Stimulated activated CD4-positive, alpha-beta T cell treated with anti-CD3 and anti-CD28 coated beads, TNF-alpha, amount 100 ng/mL, for 4 hours (primary cell): Measurements from ENCODE around the gene TTF1.

Experiments used
- DNase-seq, 3 experiments: peaks; one replicate each; pipeline ENCODE4 v3.0.0-alpha.2; 2020; ENCODE audit warnings: low read depth in 3 of 3

TTF1 gene

DNA sequence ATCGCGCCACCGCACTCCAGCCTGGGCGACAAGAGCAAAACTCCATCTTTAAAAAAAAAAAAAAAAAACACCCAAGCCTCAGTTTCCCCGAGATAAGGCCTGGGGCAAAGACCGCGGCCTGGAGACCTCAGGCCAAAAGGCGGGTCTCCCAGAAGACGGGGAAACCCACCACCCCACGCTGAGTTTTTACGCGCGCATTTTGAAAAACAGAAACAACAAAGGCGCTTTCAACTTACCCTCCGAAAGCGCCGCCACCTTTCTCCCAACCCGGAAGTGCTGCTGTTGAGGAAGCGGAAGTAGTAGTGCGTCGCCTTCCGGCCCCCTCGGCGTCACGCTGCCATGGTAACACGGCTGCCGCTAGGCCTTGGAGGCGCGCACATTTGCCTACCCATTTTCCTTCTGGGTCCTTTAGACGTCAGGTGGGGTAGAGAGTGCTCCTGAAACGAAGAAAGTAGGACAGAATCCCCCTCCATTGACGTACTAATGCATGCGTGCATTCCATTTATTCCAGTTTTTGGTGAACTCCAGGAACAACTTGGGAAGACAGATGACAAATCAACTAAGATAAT, at the start of gene TTF1:
TTF1 (minus strand) TSS at position 287 of the 569 bp plus-strand sequence. CDS start 4,019 bp downstream, outside the sequence.
- peak; percentile 79 to 88 (median 88) for DNase-seq

- DNase-seq = no peak
Observed at GRCh38 chr9:132456241-132456640, 49.6 kb upstream of the TTF1 start.

DNA sequence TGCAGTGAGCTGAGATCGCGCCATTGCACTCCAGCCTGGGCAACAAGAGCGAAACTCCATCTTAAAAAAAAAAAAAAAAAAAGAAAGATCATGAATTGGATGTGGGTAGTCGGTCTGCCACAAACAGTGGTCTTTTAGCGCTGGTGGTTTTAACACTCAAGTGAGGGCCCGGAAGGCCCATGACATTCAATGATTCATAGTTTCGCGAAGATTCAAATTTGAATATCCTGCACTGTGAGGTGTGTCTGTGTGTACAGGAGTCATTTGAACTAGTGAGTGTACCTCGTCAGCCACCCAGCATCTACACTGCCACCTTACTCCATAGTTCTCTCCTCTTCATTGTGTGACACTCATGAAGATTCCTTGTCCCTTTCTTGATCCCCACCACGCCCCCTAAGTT, 44.6 kb upstream of the TTF1 start:
- no peak for DNase-seq

- DNase-seq = no peak
Observed at GRCh38 chr9:132447902-132448301, 41.3 kb upstream of the TTF1 start.

GRCh38 chr9:132447346-132447745, 40.7 kb upstream of the TTF1 start:
- no peak for DNase-seq

GRCh38 chr9:132446887-132447286, 40.2 kb upstream of the TTF1 start:
- DNase-seq = no peak

- DNase-seq = no peak
Observed at GRCh38 chr9:132443951-132444607, 37.4 kb upstream of the TTF1 start.

DNA sequence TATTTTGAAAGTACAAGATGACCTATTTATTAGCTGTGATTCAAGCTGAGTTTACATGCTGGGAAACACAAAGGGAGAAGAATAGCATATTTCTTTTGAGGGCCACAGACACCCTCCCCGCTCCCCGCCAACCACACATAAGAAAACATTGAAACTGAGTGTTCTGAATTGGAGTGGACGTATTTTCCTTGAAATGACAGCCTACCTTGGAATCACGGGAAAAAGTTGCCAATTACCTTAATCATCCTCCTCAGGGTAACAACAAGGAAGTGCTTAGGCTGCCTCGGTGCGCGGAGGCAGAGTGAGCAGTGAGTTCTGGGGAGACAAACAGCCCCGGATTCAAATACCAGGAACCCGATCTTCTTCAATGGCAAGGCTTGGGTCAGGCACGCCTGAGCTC, 34.8 kb upstream of the TTF1 start:
- DNase-seq = no peak

GRCh38 chr9:132440735-132441134, 34.1 kb upstream of the TTF1 start:
- no peak for DNase-seq

DNA sequence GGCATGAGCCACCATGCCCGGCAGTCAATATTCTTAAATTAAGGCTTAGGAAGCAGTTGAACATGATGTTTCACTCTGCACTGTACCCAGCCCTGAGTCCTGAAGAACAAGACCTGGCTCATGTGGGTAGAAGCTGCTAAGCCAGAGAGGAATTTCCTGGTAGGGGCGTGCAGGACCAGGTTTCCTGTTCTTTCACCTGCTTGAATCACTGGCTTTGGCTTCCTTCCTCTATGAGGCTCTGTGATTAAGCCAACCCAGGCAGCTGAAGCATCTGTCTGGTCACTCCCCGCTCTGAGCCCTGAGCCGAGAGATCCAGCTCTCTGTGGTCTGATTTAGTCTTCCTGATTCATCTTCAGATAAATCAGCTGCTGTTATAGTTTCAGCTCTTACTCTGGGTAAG, 32.5 kb upstream of the TTF1 start:
- no peak for DNase-seq

DNA sequence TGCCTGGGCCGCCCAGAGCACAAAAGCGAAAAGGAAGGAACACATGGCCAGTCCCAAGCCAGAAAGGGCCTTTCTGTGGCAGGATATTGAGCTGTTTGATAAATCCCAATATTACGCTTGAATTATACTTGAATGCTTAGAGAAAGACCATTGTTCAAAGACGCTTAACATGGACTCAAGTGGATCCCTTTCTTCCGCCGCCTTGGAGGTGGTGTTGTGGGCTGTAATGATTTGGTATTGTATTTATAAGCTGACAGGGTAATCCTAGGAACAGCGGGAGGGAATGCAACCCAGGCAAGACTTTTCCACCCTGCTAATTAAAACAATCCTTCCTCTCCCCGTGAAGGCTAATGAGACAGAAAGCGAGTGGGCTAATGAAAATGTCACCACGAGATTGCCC, 28.2 kb upstream of the TTF1 start:
- DNase-seq = no peak

- no peak for DNase-seq
Observed at GRCh38 chr9:132430998-132431397, 24.4 kb upstream of the TTF1 start.

DNA sequence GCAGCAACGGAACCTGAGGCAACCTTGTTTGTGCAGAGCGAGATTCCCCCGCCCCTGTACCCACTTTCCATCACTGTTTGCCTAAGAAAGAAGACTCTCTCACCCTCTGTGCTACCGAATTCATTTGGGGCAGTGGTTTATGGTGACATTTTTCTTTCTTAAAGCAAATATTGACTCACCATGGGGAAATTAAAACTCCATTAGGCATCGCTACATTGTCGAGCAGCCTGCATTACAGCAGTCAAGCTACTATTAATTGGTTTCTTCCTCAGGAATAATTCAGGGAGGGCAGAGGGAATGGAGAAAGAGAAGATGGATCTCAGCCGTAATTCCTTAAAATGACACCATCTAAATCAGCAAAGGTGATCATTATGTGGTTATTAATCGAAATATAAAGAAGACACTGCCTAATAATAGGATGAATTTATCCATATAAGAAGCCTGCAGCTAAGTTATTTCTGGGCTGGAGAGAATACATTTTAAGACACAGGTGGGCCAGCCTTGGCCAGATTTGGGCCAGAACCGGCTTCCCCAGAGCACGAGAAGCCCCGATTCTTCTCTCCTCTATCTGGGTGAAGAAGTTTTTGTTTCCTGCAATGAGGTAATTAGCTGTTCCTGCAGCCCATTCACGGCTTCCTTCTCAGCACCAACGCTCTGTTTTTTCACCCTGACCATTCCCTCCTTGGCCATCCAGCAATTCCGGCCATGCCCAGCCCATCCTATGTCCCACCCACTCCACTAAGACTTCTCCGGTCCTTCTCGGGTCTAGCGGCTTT, 20.2 kb upstream of the TTF1 start:
- DNase-seq = no peak

GRCh38 chr9:132425675-132426062, 19.0 kb upstream of the TTF1 start:
- no peak for DNase-seq

GRCh38 chr9:132424857-132425674, 18.4 kb upstream of the TTF1 start:
- DNase-seq = no peak

DNA sequence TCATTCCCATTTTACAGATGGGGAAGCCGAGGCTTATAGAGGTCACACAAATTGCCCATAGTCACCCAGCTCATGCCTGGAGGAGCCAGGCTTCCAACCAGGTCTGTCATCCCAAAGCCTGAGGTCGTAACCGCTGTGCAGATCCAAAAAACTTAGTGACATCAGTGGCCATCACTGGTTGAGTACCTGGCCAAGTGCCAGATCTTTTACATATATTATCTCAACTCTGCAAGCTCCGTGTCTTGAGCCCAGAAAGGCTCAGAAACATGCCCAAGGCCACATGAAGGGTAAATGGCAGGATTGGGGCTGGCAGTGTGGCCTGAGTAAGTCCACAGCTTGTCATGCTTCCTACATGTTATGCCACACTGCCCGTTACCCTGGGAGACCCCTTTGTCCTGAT, 16.9 kb upstream of the TTF1 start:
- DNase-seq = no peak

DNA sequence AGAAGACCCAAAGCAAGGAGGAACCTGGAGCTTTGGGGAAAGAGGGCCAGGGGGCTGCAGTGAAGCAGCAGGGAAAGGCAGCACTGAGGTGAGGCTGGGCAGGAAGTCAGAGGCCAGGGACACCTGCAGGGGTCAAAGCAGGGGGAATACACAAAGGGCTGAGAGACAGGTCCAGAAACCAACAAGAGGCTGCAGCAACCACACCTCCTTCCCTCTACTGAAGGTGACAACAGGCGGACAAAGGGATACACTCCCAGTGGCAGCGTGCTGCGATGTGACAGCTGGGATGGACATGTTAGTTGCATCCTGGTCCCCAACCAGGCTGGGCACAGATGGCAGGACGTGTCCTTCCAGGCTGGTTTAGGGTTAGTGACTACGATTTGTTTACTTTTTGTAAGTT, 15.9 kb upstream of the TTF1 start:
- no peak for DNase-seq

- DNase-seq = no peak
Observed at GRCh38 chr9:132418726-132419363, 12.2 kb upstream of the TTF1 start.

DNA sequence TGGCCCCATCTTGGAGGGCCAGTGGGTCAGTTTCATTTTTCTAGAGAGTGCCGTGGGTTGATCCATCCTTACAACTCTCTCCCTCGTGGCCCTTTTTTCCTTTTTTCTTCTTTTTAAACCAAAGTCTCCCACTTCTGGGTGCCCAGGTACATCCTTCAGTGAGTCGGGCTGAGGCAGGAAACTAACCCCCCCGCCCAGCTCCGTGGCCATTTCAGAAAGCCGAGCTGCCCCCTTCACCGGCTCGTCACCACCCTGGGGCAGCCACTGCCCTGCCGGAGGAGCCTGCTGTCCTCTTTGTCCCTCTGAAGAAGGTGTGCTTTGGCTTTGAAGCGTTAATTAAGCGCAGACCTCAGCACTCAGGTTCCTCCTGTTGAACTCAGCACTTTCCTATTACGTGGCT, 8.5 kb upstream of the TTF1 start:
- no peak for DNase-seq

GRCh38 chr9:132414731-132415130, 8.1 kb upstream of the TTF1 start:
- no peak for DNase-seq

DNA sequence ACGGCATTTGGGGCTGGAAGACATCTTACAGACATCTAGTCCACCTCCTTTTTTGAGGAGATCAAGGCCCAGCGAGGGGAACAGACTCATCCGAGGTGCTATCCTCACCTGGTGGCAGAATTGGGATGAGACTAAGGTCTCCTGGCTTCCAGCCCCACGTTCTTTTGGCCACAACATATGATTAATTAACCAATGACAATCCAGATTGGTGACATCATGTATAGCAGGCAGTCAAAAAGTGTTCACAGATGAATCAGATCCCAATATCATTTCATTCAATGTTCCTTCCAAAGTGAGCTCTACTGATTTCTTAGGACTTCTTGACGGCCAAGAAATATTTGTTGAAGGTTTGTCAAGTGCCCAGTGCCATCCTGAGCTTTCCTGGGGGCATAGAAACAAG, 7.3 kb upstream of the TTF1 start:
- DNase-seq = no peak

- no peak for DNase-seq
Observed at GRCh38 chr9:132412089-132412488, 5.4 kb upstream of the TTF1 start.
